ENCODE results near the gene BRMS1.

GRCh38 chr11:66334605-66335442 lies 10.1 kb downstream of the BRMS1 start:
- TF ChIP-seq POLR2AphosphoS5 (IDR thresholded peaks at IDR 0.05; ENCODE audit: borderline replicate concordance, low read depth, low read length): no peak
- no peak for TF ChIP-seq EZH2 (IDR thresholded peaks at IDR 0.05)
- no peak for TF ChIP-seq FOXP2 (optimal IDR thresholded peaks at IDR 0.05; ENCODE audit: control extremely low read depth, extremely low read length, insufficient read depth)

Measured in SK-N-MC (cell line).